Osteocyte (in vitro differentiated cells): ENCODE data around the gene XIAP. TPM values are rescaled to one million over a fixed set of nuclear protein-coding genes. Genes with fewer than 3 reads are reported as not detected.

Source experiments
- DNase-seq: peaks from one replicate; pipeline ENCODE4 v3.0.0; 2021; ENCODE audit warnings: mixed read lengths; ENCODE audit not compliant: unreplicated experiment; ENCODE audit errors: extremely low spot score
- H3K27ac Mint-ChIP-seq: one replicate; pipeline ENCODE4 v1.8.0; 2021; ENCODE audit warnings: mild to moderate bottlenecking, mixed read lengths; ENCODE audit not compliant: unreplicated experiment
- H3K27me3 Mint-ChIP-seq: one replicate; pipeline ENCODE4 v1.8.0; 2021; ENCODE audit warnings: mixed read lengths; ENCODE audit not compliant: unreplicated experiment
- H3K36me3 Mint-ChIP-seq: one replicate; pipeline ENCODE4 v1.8.0; 2021; ENCODE audit warnings: mixed read lengths; ENCODE audit not compliant: unreplicated experiment
- H3K4me1 Mint-ChIP-seq: one replicate; pipeline ENCODE4 v1.8.0; 2021; ENCODE audit warnings: mixed read lengths; ENCODE audit not compliant: unreplicated experiment
- H3K4me3 Mint-ChIP-seq: one replicate; pipeline ENCODE4 v1.8.0; 2021; ENCODE audit warnings: mild to moderate bottlenecking, moderate library complexity, mixed read lengths; ENCODE audit not compliant: unreplicated experiment
- H3K9me3 Mint-ChIP-seq: one replicate; pipeline ENCODE4 v1.8.0; 2021; ENCODE audit warnings: mixed read lengths; ENCODE audit not compliant: unreplicated experiment
- CTCF ChIP-seq: fragments of 200-600 bp; sonication (generic); IDR thresholded peaks from 2 replicates; pipeline ENCODE4 v1.5.0; 2021; ENCODE audit warnings: antibody characterized with exemption, mild to moderate bottlenecking, moderate library complexity
- total RNA-seq: library from RNA; stranded (reverse); gene quantifications from 2 replicates; pipeline ENCODE4 v1.2.1, GENCODE V29; 2021

The XIAP gene
- total RNA-seq, 1 donor from 2014 or later = 52.7 TPM

GRCh38 chrX:123962794-123963373 is 103.0 kb downstream of the XIAP start:
- Mint-ChIP-seq H3K27me3 (no peaks in the 10 kb centered on the region), H3K4me3 (peak overlapping the region; percentile 82), H3K4me1 (peaks cover 21% of the 10 kb centered on the region), H3K27ac (peak overlapping the region; percentile 99), H3K36me3 (no peaks in the 10 kb centered on the region), H3K9me3 (no peaks in the 10 kb centered on the region)
- DNase-seq = peak; percentile 93
- TF ChIP-seq CTCF = no peak

Other genes with a start within 250 kb of the XIAP start
- 66.5 and 73.4 TPM in 2 replicates for gene THOC2, start 127.0 kb upstream of the XIAP start, total RNA-seq
- 72.7 and 73.4 TPM in 2 replicates for gene STAG2, start 101.7 kb downstream of the XIAP start, total RNA-seq